Panc1 (cell line): ENCODE data around the gene ADAM23.

ENCODE experiments used
- POLR2AphosphoS5 ChIP-seq: IDR thresholded peaks from 2 replicates; pipeline ENCODE4 v1.6.1; 2012; ENCODE audit warnings: mild to moderate bottlenecking, low read depth, low read length, moderate library complexity
- TCF7L2 ChIP-seq: IDR thresholded peaks from 2 replicates; pipeline ENCODE4 v1.6.1; 2011; ENCODE audit warnings: mild to moderate bottlenecking, low read depth, low read length, inconsistent platforms

GRCh38 chr2:206420721-206421120, 22.6 kb upstream of the ADAM23 start:
- TF ChIP-seq TCF7L2 (no peak), POLR2AphosphoS5 (no peak)
